PC-9 (cell line): ENCODE results near the gene SWI5.

Source experiments
- EZH2 ChIP-seq: fragments of 200-600 bp; sonication (generic); IDR thresholded peaks from 2 replicates; pipeline ENCODE4 v1.8.0; 2017; ENCODE audit warnings: antibody characterized with exemption, low read depth
- TF ChIP-seq, protein P1 (sequence below): fragments of 200-600 bp; sonication (generic); conservative IDR thresholded peaks from 2 replicates; pipeline ENCODE4 v1.6.1; 2017; ENCODE audit warnings: mixed run types, antibody characterized with exemption, mild to moderate bottlenecking, moderate library complexity

DNA sequence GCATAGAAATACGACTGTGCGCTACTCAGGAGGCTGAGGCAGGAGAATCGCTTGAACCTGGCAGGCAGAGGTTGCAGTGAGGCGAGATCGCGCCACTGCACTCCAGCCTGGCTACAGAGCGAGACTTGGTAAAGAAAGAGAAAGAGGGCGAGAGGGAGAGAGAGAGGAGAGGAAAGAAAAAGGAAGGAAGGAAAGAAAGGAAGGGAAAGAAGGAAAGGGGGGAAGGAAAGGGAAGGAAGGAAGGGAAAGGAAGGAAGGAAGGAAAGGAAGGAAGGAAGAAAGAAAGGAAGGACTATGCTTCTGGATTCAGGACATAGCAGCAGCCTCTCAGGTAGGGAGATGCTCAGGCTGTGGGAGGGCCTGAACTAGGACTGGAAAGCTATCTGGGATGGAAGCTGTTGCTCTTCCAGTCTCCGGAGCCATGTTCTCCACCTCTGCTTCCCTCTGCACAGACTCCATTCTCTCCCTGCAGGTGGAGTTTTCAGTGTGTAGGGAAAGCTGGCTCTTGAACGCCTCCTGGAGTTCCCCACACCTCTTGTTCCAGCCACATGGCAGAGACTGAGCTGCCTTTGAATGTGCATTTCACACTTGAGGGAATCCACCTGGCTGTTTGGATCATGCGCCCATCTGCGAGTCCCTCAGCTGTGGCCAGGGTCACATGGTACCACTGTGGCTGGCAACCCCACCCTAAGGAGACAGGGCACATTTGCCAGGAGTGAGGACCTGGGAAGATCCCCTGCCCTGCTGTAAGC, 9.1 kb downstream of the SWI5 start:
- TF ChIP-seq, protein P1, sequence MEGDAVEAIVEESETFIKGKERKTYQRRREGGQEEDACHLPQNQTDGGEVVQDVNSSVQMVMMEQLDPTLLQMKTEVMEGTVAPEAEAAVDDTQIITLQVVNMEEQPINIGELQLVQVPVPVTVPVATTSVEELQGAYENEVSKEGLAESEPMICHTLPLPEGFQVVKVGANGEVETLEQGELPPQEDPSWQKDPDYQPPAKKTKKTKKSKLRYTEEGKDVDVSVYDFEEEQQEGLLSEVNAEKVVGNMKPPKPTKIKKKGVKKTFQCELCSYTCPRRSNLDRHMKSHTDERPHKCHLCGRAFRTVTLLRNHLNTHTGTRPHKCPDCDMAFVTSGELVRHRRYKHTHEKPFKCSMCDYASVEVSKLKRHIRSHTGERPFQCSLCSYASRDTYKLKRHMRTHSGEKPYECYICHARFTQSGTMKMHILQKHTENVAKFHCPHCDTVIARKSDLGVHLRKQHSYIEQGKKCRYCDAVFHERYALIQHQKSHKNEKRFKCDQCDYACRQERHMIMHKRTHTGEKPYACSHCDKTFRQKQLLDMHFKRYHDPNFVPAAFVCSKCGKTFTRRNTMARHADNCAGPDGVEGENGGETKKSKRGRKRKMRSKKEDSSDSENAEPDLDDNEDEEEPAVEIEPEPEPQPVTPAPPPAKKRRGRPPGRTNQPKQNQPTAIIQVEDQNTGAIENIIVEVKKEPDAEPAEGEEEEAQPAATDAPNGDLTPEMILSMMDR, result no peak
- TF ChIP-seq EZH2, result no peak
